Fibroblast of pulmonary artery (primary cell): Measurements from ENCODE around the gene BABAM2.

Experiments used
- DNase-seq: peaks from one replicate; pipeline ENCODE4 v3.0.0-alpha.2; 2010; ENCODE audit warnings: low read depth
- H3K4me3 ChIP-seq: replicated peaks from 2 replicates; pipeline ENCODE4 v1.5.1; 2011; ENCODE audit warnings: low read depth, mild to moderate bottlenecking, control low read depth, low read length, moderate library complexity
- CTCF ChIP-seq: IDR thresholded peaks from 2 replicates; pipeline ENCODE4 v1.5.1; 2011; ENCODE audit warnings: mild to moderate bottlenecking, control low read depth, low read length, inconsistent platforms; ENCODE audit errors: missing control alignments

The BABAM2 gene

GRCh38 chr2:28322051-28322450, 431.5 kb downstream of the BABAM2 start:
- no peak for TF ChIP-seq CTCF
- H3K4me3 ChIP-seq = no peak overlapping the region
- DNase-seq = no peak

- no peak for DNase-seq
- no peak overlapping the region for H3K4me3 ChIP-seq
- no peak for TF ChIP-seq CTCF
Measured at GRCh38 chr2:28322456-28322855, 431.9 kb downstream of the BABAM2 start.

GRCh38 chr2:28322981-28323396, 432.5 kb downstream of the BABAM2 start:
- DNase-seq = peak; percentile 54
- TF ChIP-seq CTCF = no peak
- no peak overlapping the region for H3K4me3 ChIP-seq

GRCh38 chr2:28325173-28325566, 434.6 kb downstream of the BABAM2 start:
- no peak for TF ChIP-seq CTCF
- DNase-seq = no peak
- H3K4me3 ChIP-seq = no peak overlapping the region

GRCh38 chr2:28325567-28326468, 435.3 kb downstream of the BABAM2 start:
- TF ChIP-seq CTCF = no peak
- DNase-seq = no peak
- no peak overlapping the region for H3K4me3 ChIP-seq

- TF ChIP-seq CTCF = no peak
- no peak for DNase-seq
- H3K4me3 ChIP-seq = no peak overlapping the region
Measured at GRCh38 chr2:28326469-28326805, 435.9 kb downstream of the BABAM2 start.
